Panc1 (cell line): ENCODE data around the gene C14orf132.

ENCODE experiments used
- POLR2AphosphoS5 ChIP-seq: IDR thresholded peaks from 2 replicates; pipeline ENCODE4 v1.6.1; 2012; ENCODE audit warnings: mild to moderate bottlenecking, low read depth, low read length, moderate library complexity
- TF ChIP-seq, protein P1 (sequence below): fragments of 450-650 bp; IDR thresholded peaks from 2 replicates; pipeline ENCODE4 v1.5.1; 2017; ENCODE audit warnings: mild to moderate bottlenecking

- TF ChIP-seq, protein P1, sequence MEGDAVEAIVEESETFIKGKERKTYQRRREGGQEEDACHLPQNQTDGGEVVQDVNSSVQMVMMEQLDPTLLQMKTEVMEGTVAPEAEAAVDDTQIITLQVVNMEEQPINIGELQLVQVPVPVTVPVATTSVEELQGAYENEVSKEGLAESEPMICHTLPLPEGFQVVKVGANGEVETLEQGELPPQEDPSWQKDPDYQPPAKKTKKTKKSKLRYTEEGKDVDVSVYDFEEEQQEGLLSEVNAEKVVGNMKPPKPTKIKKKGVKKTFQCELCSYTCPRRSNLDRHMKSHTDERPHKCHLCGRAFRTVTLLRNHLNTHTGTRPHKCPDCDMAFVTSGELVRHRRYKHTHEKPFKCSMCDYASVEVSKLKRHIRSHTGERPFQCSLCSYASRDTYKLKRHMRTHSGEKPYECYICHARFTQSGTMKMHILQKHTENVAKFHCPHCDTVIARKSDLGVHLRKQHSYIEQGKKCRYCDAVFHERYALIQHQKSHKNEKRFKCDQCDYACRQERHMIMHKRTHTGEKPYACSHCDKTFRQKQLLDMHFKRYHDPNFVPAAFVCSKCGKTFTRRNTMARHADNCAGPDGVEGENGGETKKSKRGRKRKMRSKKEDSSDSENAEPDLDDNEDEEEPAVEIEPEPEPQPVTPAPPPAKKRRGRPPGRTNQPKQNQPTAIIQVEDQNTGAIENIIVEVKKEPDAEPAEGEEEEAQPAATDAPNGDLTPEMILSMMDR, result no peak
- TF ChIP-seq POLR2AphosphoS5, result no peak
These were observed 72.9 kb downstream of the C14orf132 start for GRCh38 chr14:96112032-96112431.
